GM18951 (cell line): ENCODE data around the gene UIMC1.
"Not testable (repeated sequence)": the region's sequence is repeated elsewhere in the genome, so short reads cannot be mapped to it uniquely, and the experiment has no call there.

Source experiments
- POLR2A ChIP-seq: IDR thresholded peaks from 4 replicates; pipeline ENCODE4 v1.6.1; 2011; ENCODE audit warnings: mild to moderate bottlenecking; ENCODE audit not compliant: insufficient read length, insufficient read depth; ENCODE audit errors: extremely low read depth
- in situ Hi-C: fragments of 300-500 bp; cut with MboI; formaldehyde crosslinking; loops from one replicate; pipeline ENCODE4 v1.12.0; 2022; ENCODE audit warnings: low sequenced_read_pairs, mixed read lengths, inconsistent platforms; ENCODE audit not compliant: unreplicated experiment

UIMC1 gene

DNA sequence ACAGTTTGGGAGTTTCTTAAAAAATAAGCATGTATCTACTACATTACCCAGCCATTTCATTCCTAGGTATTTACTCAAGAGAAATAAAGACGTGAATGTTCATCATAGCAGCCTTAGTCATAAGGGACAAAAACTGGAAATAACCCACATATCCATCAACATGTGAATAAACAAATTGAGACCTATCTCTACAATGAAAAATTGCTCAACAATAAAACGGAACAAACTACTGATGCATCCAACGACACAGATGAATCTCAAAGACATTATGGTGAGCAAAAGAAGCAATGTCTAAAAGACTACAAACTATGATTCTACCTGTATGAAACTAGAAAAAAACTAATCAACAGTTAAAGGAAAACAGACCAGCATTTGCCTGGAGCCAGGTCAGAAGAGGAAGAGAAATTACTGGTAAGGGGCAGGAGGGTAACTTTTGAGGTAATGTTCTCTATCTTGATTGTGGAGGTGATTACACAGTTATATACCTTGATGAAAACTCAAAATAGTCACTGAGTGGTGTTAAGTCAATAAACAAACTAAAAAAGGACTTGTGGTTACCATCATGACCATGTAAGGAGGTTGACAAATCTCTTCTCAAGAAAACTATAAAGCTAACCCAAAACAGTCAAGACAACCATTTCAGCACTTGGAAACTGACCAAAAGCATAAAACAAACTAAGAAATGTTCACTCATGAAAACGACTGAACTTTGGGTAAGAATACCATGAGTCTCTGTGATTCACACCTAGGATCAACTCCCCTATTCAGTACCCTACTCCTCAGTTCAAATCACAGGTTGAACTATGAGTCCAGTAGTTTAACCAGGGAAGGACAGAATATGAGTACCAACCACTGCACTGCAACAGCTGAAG, 10.4 kb downstream of the UIMC1 start:
- TF ChIP-seq POLR2A = no peak
- in situ Hi-C loops = no loop called here

DNA sequence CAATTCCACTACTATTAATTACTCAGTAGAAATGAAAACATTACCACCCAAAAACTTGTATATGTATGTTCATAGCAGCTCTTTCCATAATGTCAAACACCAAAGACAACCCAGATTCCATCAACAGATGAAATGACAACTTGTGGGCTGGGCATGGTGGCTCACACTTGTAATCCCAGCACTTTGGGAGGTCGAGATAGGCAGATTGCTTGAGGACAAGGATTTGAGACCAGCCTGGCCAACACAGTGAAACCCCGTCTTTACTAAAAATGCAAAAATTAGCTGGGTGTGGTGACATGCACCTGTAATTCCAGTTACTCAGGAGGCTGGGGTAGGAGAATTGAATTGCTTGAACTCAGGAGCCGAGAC, 11.5 kb downstream of the UIMC1 start:
- TF ChIP-seq POLR2A = no peak
- in situ Hi-C loops = no loop called here

DNA sequence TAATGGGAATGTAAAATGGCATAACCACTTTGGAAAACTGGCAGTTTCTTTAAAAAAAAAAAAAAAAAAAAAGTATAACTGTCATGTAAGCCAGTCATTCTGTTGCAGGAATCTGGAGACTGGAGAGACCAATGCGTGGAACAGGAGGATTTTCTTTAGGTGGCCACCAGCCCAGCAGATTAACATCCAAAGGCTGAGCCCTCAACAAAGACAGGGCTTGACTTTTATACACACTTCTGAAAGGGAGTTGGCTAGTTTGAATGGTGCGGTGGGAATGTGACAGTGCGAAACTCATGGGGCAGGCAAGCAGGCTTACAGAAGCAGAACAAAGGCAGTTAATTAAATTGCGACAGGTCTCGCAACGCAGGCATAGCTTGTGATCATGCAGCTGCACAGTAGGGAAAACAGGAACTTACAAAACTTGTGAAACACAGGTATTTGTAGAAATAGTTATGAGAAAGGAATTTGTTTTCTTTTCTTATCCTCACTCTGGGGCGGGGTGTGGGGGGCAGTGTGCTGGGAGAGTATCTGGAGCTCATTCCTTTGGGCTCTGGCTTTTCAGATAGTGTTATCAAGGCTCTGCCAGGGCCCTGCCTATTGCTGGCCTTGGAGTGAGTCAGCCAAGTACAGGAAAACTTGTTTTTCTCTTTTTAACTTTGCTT, 12.0 kb downstream of the UIMC1 start:
- in situ Hi-C loops = no loop called here
- TF ChIP-seq POLR2A = no peak

DNA sequence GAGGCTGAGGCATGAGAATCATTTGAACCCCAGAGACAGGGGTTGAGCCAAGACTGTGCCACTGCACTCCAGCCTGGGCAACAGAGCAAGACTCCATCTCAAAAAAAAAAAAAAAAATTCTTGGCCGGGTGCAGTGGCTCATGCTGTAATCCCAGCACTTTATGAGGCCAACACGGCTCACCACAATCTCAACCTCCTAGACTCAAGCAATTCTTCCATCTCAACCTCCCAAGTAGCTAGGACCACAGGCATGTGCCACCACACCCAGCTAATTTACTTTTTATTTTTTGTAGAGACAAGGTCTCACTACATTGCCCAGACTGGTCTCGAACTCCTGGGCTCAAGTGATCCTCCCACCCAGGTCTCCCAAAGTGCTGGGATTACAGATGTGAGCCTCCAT, 13.5 kb downstream of the UIMC1 start:
- in situ Hi-C loops = not testable (repeated sequence)

DNA sequence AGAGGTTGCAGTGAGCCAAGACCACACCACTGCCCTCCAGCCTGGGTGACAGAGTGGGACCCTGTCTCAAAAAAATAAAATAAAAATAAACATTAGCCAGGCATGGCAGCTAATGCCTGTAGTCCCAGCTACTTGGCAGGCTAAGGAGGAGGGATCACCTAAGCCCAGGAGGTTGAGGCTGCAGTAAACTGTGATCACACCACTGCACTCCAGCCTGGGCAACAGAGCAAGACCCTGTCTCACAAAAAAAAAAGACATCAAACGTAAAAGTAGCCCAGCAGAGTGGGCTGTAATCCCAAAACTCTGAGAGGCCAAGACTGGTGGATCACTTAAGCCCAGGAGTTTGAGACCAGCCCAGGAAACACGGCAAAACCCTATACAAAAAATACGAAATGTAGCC, 19.0 kb downstream of the UIMC1 start:
- no peak for TF ChIP-seq POLR2A
- in situ Hi-C loops = no loop called here

DNA sequence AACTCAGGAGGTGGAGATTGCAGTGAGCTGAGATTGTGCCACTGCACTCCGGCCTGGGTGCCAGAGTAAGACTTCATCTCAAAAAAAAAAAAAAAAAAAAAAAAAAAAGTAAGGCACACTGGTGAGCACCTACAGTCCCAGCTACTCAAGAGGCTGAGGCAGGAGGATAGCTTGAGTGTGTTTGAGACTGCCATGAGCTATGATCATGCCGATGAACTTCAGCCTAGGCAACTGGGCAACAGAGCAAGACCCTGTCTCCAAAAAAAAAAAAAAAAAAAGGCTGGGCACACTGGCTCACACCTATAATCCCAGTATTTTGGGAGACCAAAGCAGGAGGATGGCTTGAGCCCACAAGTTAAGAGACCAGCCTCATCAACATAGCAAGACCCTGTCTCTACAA, 20.3 kb downstream of the UIMC1 start:
- in situ Hi-C loops = no loop called here
- TF ChIP-seq POLR2A = no peak

DNA sequence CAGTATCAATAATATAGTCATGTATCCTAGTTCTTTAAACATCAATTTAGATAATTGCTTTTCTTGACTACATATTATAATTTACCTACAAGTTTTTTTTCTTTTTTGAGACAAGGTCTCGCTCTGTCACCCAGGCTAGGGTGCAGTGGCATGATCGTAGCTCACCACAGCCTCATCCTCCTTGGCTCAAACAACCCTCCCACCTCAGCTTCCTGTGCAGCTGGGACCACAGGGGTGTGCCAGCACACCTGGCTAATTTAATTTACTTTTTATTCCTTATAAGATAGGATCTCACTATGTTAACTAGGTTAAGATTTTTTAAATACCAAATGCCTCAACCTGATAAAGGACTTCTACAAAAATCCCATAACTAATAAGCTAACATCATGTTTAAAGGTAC, 21.1 kb downstream of the UIMC1 start:
- in situ Hi-C loops = no loop called here
- no peak for TF ChIP-seq POLR2A

DNA sequence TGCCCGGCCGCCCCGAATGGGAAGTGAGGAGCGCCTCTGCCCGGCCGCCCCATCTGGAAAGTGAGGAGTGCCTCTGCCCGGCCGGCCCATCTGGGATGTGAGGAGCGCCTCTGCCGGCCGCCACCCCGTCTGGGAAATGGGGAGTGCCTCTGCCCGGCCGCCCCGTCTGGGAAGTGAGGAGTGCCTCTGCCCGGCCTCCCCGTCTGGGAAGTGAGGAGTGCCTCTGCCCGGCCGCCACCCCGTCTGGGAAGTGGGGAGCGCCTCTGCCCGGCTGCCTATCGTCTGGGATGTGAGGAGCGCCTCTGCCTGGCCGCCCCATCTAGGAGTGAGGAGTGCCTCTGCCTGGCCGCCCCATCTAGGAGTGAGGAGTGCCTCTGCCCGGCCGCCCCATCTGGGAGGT, 22.4 kb downstream of the UIMC1 start:
- in situ Hi-C loops = not testable (repeated sequence)

DNA sequence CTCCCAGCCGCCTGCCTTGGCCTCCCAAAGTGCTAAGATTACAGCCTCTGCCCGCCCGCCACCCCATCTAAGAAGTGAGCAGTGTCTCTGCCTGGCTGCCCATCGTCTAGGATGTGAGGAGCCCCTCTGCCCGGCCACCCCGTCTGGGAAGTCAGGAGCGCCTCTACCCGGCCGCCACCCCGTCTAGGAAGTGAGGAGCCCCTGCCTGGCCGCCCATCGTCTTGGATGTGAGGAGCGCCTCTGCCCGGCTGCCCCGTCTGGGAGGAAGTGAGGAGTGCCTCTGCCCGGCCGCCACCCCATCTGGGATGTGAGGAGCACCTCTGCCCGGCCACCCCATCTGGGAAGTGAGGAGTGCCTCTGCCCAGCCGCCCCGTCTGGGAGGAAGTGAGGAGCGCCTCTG, 23.0 kb downstream of the UIMC1 start:
- in situ Hi-C loops = not testable (repeated sequence)

DNA sequence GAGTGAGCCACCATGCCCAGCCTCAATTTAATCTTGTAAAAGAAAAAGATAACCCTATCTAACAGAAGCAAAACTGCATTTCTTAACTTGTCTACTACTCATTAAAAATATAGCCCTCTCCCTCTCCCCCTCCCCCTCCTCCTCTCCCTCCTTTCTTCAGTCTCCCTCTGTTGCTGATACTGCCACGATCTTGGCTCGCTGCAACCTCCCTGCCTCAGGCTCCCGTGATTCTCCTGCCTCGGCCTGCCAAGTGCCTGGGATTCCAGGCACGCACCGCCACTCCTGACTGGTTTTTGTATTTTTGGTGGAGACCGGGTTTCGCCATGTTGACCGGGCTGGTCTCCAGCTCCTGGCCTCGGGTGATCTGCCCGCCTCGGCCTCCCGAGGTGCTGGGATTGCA, 23.5 kb downstream of the UIMC1 start:
- in situ Hi-C loops = not testable (repeated sequence)

DNA sequence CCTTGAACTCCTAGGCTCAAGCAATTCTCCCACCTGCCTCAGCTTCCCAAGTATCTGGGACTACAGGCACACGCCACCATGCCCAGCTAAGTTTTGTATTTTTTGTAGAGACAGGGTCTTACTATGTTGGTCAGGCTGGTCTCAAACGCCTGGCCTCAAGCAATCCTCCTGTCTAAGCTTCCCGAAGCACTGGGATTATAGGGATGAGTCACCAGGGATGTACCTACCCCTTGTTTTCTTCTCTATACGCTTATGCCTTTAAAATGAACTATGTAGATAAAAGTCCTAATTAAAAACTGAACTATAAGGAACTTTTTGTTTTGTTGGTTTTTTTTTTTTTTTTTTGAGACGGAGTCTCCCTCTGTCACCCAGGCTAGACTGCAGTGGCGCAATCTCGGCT, 25.8 kb downstream of the UIMC1 start:
- TF ChIP-seq POLR2A = no peak
- in situ Hi-C loops = no loop called here

DNA sequence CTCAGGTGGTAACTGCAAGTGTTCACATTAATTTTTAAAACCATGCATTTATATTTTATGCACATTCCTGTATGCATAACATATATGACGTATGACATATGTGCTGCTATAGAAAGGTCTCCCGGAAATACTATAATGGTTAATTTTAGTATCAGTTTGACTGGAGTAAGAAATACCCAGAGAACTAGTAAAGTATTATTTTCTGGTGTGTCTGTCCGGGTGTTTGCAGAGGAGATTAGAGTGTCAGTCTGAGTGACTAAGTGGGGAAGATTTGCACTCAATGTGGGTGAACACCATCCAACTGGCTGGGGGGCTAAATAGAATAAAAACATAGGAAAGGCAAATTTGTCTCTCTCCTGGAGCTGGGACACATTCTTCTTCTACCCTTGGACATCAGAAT, 26.9 kb downstream of the UIMC1 start:
- in situ Hi-C loops = no loop called here

DNA sequence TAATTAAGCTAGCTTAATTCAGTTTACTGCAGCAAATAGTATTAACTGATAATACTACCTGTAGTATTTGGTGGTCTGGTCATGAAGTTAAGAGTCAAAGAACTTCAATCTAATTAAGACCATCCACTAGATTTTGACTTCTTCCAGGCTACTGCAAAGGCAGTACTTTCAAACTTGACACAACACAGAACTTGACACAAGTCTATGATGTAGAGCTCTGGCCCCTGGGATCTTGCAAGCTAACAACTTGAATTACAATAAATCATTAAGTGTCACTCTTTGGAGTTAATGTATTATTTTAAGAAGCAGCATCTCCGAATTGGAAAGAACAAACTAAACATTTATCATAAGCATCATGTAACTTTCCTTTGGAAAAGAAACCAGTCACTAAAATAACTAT, 40.9 kb downstream of the UIMC1 start:
- in situ Hi-C loops = no loop called here
- TF ChIP-seq POLR2A = no peak

More for the DNA sequence above, 26.9 kb downstream of the UIMC1 start:
- TF ChIP-seq POLR2A = no peak

DNA sequence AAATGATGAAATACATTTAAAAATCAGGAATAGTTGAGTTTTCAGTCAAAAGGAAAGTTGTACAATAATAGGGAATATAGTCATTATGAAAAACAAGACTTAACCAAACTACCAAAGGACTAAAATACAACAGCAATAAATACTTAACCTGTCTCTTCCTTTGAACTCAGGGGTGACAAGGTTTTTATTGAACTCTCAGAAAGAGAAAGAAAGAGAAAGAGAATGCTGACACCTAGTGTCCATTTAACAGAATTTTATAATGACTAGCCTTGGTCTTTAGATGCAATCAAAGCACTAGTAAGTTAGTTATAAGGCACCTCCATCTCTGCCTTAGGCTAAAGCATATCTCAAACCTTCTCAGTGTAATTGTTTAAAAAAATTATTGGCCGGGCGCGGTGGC, 47.5 kb downstream of the UIMC1 start:
- in situ Hi-C loops = loop anchor here (10.0 kb wide), 1 partner anchor 294 kb away; no protein-coding TSS in a partner anchor
- no peak for TF ChIP-seq POLR2A
